WERI-Rb-1 (cell line): ENCODE measurements around the gene KCNK1.
"Not testable (repeated sequence)": the region's sequence is repeated elsewhere in the genome, so short reads cannot be mapped to it uniquely, and the experiment has no call there.

Experiments
- DNase-seq: peaks from one replicate; pipeline ENCODE4 v3.0.0-alpha.2; 2020
- H3K27ac ChIP-seq: fragments of 250-450 bp; sonication (Bioruptor Pico); 2 replicates; pipeline ENCODE4 v1.5.1; 2020; ENCODE audit warnings: mild to moderate bottlenecking, moderate library complexity
- H3K27me3 ChIP-seq: fragments of 250-450 bp; sonication (Bioruptor Pico); 2 replicates; pipeline ENCODE4 v1.5.1; 2021; ENCODE audit warnings: mild to moderate bottlenecking, low read depth, moderate library complexity; ENCODE audit not compliant: insufficient read depth, severe bottlenecking
- H3K36me3 ChIP-seq: fragments of 250-450 bp; sonication (Bioruptor Pico); 2 replicates; pipeline ENCODE4 v1.5.1; 2020; ENCODE audit warnings: mild to moderate bottlenecking, moderate library complexity
- H3K4me3 ChIP-seq: 2 replicates; pipeline ENCODE4 v1.5.1; 2011; ENCODE audit warnings: low read depth, mild to moderate bottlenecking, control low read depth, low read length
- H3K9me3 ChIP-seq: fragments of 250-450 bp; sonication (Bioruptor Pico); 2 replicates; pipeline ENCODE4 v1.5.1; 2021; ENCODE audit warnings: mild to moderate bottlenecking, moderate library complexity; ENCODE audit not compliant: severe bottlenecking
- CTCF ChIP-seq: IDR thresholded peaks from 2 replicates; pipeline ENCODE4 v1.5.1; 2011; ENCODE audit warnings: low read depth, mild to moderate bottlenecking, control low read depth, inconsistent platforms, low read length

The KCNK1 gene

GRCh38 chr1:233668725-233669294, 54.9 kb downstream of the KCNK1 start:
- peaks cover 88% of the 10 kb centered on the region for H3K27me3 ChIP-seq
- DNase-seq: no peak
- H3K4me3 ChIP-seq: no peak overlapping the region
- H3K36me3 ChIP-seq: no peaks in the 10 kb centered on the region
- no peak overlapping the region for H3K27ac ChIP-seq
- TF ChIP-seq CTCF: no peak
- no peaks in the 10 kb centered on the region for H3K9me3 ChIP-seq

- H3K36me3 ChIP-seq, DNase-seq, H3K9me3 ChIP-seq, H3K27ac ChIP-seq, H3K4me3 ChIP-seq: not testable (repeated sequence)
- peaks cover 87% of the 10 kb centered on the region for H3K27me3 ChIP-seq
Measured at GRCh38 chr1:233670363-233670762, 56.5 kb downstream of the KCNK1 start.

GRCh38 chr1:233671286-233671685, 57.4 kb downstream of the KCNK1 start:
- TF ChIP-seq CTCF: no peak

GRCh38 chr1:233672732-233673131, 58.8 kb downstream of the KCNK1 start:
- Histone ChIP-seq H3K27me3 (peaks cover 92% of the 10 kb centered on the region), H3K4me3 (no peak overlapping the region), H3K27ac (no peak overlapping the region), H3K9me3 (no peaks in the 10 kb centered on the region), H3K36me3 (no peaks in the 10 kb centered on the region)
- DNase-seq: no peak
- no peak for TF ChIP-seq CTCF

More at GRCh38 chr1:233671286-233671685, 57.4 kb downstream of the KCNK1 start:
- H3K27me3 ChIP-seq: peaks cover 89% of the 10 kb centered on the region
- H3K36me3 ChIP-seq: no peaks in the 10 kb centered on the region
- no peaks in the 10 kb centered on the region for H3K9me3 ChIP-seq
- no peak for DNase-seq
- no peak overlapping the region for H3K4me3 ChIP-seq
- H3K27ac ChIP-seq: no peak overlapping the region

GRCh38 chr1:233673261-233673946, 59.5 kb downstream of the KCNK1 start:
- Histone ChIP-seq H3K27me3 (peaks cover 92% of the 10 kb centered on the region), H3K36me3 (no peaks in the 10 kb centered on the region), H3K9me3 (no peaks in the 10 kb centered on the region), H3K27ac (no peak overlapping the region), H3K4me3 (no peak overlapping the region)
- no peak for DNase-seq
- TF ChIP-seq CTCF: no peak

- no peak overlapping the region for H3K4me3 ChIP-seq
- TF ChIP-seq CTCF: no peak
- no peak overlapping the region for H3K27ac ChIP-seq
- H3K27me3 ChIP-seq: peaks cover 93% of the 10 kb centered on the region
- H3K36me3 ChIP-seq: no peaks in the 10 kb centered on the region
- DNase-seq: no peak
- no peaks in the 10 kb centered on the region for H3K9me3 ChIP-seq
Measured at GRCh38 chr1:233673947-233674431, 60.1 kb downstream of the KCNK1 start.
